Mesendoderm (in vitro differentiated cells): ENCODE measurements around the gene OXER1. TPM values are rescaled to one million over a fixed set of nuclear protein-coding genes. Genes with fewer than 3 reads are reported as not detected.

Experiments used
- small RNA-seq: library from polyadenylated mRNA; stranded (forward); fragments of <200 nt; extraction: miRNeasy Mini kit (QIAGEN cat#:217004); gene quantifications from one replicate; pipeline ENCODE3, GENCODE V24; 2013; ENCODE audit not compliant: insufficient read depth

The OXER1 gene

Small RNAs within 50 kb of the gene (small RNA-seq; reads per million reads assigned to genes)
- gene RNU6-137P, result not detected
